ENCODE data around the gene FMNL1. TPM values are rescaled to one million over a fixed set of nuclear protein-coding genes. Genes with fewer than 3 reads are reported as not detected.

The FMNL1 gene, protein sequence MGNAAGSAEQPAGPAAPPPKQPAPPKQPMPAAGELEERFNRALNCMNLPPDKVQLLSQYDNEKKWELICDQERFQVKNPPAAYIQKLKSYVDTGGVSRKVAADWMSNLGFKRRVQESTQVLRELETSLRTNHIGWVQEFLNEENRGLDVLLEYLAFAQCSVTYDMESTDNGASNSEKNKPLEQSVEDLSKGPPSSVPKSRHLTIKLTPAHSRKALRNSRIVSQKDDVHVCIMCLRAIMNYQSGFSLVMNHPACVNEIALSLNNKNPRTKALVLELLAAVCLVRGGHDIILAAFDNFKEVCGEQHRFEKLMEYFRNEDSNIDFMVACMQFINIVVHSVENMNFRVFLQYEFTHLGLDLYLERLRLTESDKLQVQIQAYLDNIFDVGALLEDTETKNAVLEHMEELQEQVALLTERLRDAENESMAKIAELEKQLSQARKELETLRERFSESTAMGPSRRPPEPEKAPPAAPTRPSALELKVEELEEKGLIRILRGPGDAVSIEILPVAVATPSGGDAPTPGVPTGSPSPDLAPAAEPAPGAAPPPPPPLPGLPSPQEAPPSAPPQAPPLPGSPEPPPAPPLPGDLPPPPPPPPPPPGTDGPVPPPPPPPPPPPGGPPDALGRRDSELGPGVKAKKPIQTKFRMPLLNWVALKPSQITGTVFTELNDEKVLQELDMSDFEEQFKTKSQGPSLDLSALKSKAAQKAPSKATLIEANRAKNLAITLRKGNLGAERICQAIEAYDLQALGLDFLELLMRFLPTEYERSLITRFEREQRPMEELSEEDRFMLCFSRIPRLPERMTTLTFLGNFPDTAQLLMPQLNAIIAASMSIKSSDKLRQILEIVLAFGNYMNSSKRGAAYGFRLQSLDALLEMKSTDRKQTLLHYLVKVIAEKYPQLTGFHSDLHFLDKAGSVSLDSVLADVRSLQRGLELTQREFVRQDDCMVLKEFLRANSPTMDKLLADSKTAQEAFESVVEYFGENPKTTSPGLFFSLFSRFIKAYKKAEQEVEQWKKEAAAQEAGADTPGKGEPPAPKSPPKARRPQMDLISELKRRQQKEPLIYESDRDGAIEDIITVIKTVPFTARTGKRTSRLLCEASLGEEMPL
- total RNA-seq (2022; extraction: Qiagen RNA extraction; ENCODE audit: low read depth): 31.1 to 48.3 TPM (median 44.1 TPM) in 5 replicates

DNA sequence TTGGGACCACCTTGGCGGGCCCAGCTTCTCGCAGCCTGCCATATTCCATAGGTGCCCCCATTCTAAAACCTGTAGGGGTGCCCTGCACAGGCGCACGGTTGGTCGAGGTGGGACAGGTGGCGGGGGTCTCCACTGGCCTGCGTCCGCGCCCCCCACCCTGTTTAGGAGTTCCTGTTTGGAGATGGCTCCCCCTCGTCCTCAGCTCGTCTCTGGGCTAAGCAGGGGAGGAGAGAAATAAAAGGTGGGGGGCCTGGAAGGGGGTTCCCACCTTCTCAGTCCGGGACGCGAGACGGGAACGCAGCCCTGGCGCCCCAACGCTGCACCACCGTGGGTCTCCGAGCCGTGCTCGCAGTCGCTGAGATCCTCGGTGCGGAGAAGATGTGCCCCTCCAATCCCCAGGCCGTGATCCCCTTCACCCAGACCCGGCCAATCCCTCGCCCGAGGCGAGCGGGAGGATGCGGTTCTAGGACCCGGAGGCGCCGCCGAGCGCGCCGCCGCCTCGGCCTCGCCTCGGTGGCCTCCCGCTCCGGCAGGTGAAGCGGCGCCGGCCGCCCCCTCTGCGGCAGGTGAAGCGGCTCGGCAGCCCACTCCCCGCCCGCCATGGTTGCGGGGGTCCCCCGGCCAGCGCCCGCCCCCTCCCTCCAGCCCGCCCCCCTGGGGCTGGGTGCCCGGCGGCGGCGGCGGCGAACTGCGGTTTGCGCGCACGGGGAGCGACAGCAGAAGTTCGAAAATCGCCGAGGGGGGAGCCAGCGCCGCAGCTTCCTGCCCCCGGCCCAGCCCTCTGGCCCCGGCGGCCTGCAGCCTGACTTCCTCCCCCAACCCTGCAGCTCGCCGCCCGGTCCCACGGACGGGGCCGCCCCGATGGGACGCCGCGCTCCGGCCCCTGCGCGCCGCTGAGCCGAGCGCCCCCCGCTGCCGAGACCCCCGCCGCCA lies at the start of gene FMNL1:
FMNL1 (plus strand) TSS at position 805 of the 933 bp plus-strand sequence. CDS start 240 bp downstream, outside the sequence.

DNA sequence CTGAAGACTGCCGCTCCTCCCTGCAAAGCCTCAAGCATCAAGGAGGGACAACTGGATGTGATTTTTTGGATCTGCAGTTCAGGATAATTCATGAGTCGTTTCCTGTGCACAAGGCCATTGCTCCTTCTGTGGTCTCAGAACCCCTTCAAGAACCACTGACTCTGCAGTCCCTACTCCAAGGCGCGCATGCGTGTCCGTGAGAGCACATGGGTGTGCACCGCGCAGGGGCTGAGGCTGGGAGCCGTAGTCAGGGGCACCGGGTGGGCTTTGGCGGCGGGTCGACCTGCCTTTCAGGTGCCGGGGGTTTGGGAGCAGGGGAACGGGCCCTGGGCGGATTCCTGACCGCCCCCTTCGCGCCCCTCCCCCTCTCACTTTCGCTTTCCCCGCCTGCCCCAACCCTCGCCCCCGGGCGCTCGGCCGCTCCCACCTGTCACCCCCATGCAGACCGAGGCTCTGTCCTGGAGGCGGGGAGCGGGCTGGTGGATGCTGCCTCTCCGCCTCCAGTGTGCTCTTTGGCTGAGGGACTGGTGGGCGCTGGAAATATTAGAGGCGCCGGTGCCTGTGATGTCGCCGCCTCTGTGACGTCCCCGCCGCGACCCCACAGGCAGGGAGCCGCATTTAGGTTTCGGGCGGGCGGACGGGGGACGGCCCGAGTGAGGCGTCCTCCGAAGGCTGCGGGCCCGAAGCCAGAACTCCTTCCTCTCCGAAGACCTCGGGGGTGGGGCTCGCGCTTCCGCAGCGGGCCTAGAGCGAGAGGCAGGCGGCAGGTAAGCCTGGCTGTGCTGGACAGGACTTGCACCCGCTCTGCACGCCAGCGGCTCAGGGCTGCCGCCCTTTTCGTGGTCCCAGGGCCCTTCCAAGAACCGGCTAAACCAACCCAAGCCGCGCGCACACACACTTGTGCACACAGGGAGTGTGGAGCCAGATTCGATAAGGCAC lies 40.2 kb downstream of the FMNL1 start, which contains the start of gene SPATA32:
SPATA32 (minus strand) TSS at position 518 of the 939 bp plus-strand sequence; CDS start at position 440, 78 bp downstream.

Other genes with a start within 250 kb of the FMNL1 start
- gene DCAKD, start 170.3 kb upstream of the FMNL1 start, total RNA-seq (2022; extraction: Qiagen RNA extraction; ENCODE audit: low read depth): 18.0 to 24.0 TPM (median 20.5 TPM) in 5 replicates
- 162 to 316 TPM (median 205 TPM) in 5 replicates for gene NMT1, start 160.6 kb upstream of the FMNL1 start, total RNA-seq (2022; extraction: Qiagen RNA extraction; ENCODE audit: low read depth)
- gene PLCD3, start 89.4 kb upstream of the FMNL1 start, total RNA-seq (2022; extraction: Qiagen RNA extraction; ENCODE audit: low read depth): 177 to 204 TPM (median 194 TPM) in 5 replicates
- 5.0 to 8.9 TPM (median 7.8 TPM) in 5 replicates for gene ACBD4, start 86.2 kb upstream of the FMNL1 start, total RNA-seq (2022; extraction: Qiagen RNA extraction; ENCODE audit: low read depth)
- gene HEXIM1, start 73.4 kb upstream of the FMNL1 start, total RNA-seq (2022; extraction: Qiagen RNA extraction; ENCODE audit: low read depth): 48.8 to 56.1 TPM (median 51.9 TPM) in 5 replicates
- gene HEXIM2, start 60.0 kb upstream of the FMNL1 start, total RNA-seq (2022; extraction: Qiagen RNA extraction; ENCODE audit: low read depth): 12.6 to 18.6 TPM (median 18.0 TPM) in 5 replicates
- 0.11 to 0.25 TPM (median 0.22 TPM) in 5 replicates for gene SPATA32, start 40.2 kb downstream of the FMNL1 start, total RNA-seq (2022; extraction: Qiagen RNA extraction; ENCODE audit: low read depth)
- gene MAP3K14, start 95.1 kb downstream of the FMNL1 start, total RNA-seq (2022; extraction: Qiagen RNA extraction; ENCODE audit: low read depth): 59.1 to 90.6 TPM (median 67.3 TPM) in 5 replicates
- gene ARHGAP27, start 211.0 kb downstream of the FMNL1 start, total RNA-seq (2022; extraction: Qiagen RNA extraction; ENCODE audit: low read depth): 10.1 to 16.0 TPM (median 15.5 TPM) in 5 replicates

All from A549 treated with DMSO at 1 μM for 4 hours (cell line).